NT2/D1 (cell line): ENCODE data around the gene DMBX1.
A peak's percentile ranks its signal among the peaks of the same experiment; 100 is the strongest.

Source experiments
- DNase-seq: peaks from one replicate; pipeline ENCODE4 v3.0.0-alpha.2; 2011; ENCODE audit warnings: low read depth, low spot score
- H3K27me3 ChIP-seq: 2 replicates; pipeline ENCODE4 v1.6.0; 2011; ENCODE audit warnings: mild to moderate bottlenecking; ENCODE audit not compliant: insufficient read length, insufficient read depth
- H3K36me3 ChIP-seq: 2 replicates; pipeline ENCODE4 v1.6.1; 2011; ENCODE audit warnings: mild to moderate bottlenecking, low read length, mixed read lengths; ENCODE audit not compliant: insufficient read depth, insufficient read length
- H3K4me1 ChIP-seq: 2 replicates; pipeline ENCODE4 v1.5.1; 2011; ENCODE audit not compliant: insufficient read depth, insufficient read length
- H3K4me3 ChIP-seq: 2 replicates; pipeline ENCODE4 v1.5.1; 2011; ENCODE audit warnings: low read depth; ENCODE audit not compliant: insufficient read length
- H3K9ac ChIP-seq: 2 replicates; pipeline ENCODE4 v1.6.0; 2011; ENCODE audit warnings: low read depth; ENCODE audit not compliant: insufficient read length
- H3K9me3 ChIP-seq: 2 replicates; pipeline ENCODE4 v1.5.1; 2011; ENCODE audit warnings: mild to moderate bottlenecking, low read length; ENCODE audit not compliant: insufficient read depth
- SUZ12 ChIP-seq: IDR thresholded peaks from 2 replicates; pipeline ENCODE4 v1.6.1; 2011; ENCODE audit not compliant: insufficient read length, insufficient read depth; ENCODE audit errors: extremely low read depth
- YY1 ChIP-seq: IDR thresholded peaks from 2 replicates; pipeline ENCODE4 v1.6.1; 2011; ENCODE audit not compliant: insufficient read length, insufficient read depth
- ZNF274 ChIP-seq: IDR thresholded peaks from 2 replicates; pipeline ENCODE4 v1.6.1; 2011; ENCODE audit warnings: mild to moderate bottlenecking, low read depth, low read length

DMBX1 gene

GRCh38 chr1:46447499-46448108, 42.0 kb upstream of the DMBX1 start:
- H3K4me1 ChIP-seq, result peaks cover 27% of the 10 kb centered on the region
- TF ChIP-seq YY1, result no peak
- no peak for TF ChIP-seq SUZ12
- no peak for TF ChIP-seq ZNF274
- no peaks in the 10 kb centered on the region for H3K9me3 ChIP-seq
- peaks cover 99% of the 10 kb centered on the region for H3K27me3 ChIP-seq
- H3K9ac ChIP-seq, result peak overlapping the region; percentile 43
- no peak for DNase-seq
- peak overlapping the region; percentile 48 for H3K4me3 ChIP-seq
- H3K36me3 ChIP-seq, result no peaks in the 10 kb centered on the region

DNA sequence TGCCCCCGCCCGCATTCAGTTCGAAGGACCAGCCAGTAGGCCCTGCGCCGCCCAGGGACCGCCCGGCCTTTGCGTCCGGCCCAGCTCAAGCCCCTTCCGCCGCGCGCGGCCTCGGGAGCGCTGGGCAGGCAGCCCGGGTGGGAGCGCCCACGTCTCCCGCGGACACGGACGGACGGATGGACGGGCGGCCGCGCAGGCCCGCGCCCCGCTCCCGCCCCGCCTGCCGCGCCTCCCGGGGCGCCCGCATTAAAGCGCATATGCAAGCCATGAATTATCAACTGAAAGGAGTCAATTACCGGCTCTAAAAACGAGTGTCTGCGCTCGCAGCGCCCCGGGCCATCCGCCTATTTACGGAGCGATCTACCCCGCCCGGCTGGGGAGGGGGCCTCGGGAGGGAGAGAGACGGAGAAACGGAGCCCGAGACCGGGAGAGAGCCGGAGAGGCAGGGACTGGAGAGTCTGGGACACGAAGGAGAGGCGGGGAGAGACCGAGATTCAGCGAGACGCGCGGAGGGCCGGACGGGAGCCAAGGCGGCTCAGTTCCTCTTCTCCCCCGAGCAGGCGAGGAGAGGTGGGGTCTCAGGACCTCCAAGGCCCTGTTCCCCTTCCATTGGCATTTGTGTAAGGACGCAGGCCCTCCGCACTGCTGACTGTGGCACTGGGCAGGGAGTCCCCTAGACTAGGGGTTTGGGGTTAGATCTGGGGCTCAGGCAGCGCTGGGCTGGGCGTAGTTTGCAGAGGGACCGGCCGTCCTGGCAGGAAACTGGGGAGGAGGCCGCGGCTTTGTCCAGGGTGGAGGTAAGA, 41.3 kb upstream of the DMBX1 start:
- H3K4me3 ChIP-seq, result peak overlapping the region; percentile 48
- H3K9ac ChIP-seq, result peak overlapping the region; percentile 79
- no peaks in the 10 kb centered on the region for H3K9me3 ChIP-seq
- peaks cover 33% of the 10 kb centered on the region for H3K4me1 ChIP-seq
- peaks cover 99% of the 10 kb centered on the region for H3K27me3 ChIP-seq
- DNase-seq, result peak; percentile 92
- no peak for TF ChIP-seq ZNF274
- H3K36me3 ChIP-seq, result no peaks in the 10 kb centered on the region

GRCh38 chr1:46449223-46450159, 40.1 kb upstream of the DMBX1 start:
- Histone ChIP-seq H3K4me3 (no peak overlapping the region), H3K9me3 (no peaks in the 10 kb centered on the region), H3K36me3 (no peaks in the 10 kb centered on the region), H3K4me1 (peaks cover 35% of the 10 kb centered on the region), H3K9ac (no peak overlapping the region), H3K27me3 (peaks cover 100% of the 10 kb centered on the region)
- DNase-seq, result no peak
- no peak for TF ChIP-seq ZNF274
- TF ChIP-seq YY1, result no peak
- no peak for TF ChIP-seq SUZ12

GRCh38 chr1:46450160-46450517, 39.5 kb upstream of the DMBX1 start:
- no peak for DNase-seq
- H3K9ac ChIP-seq, result no peak overlapping the region
- H3K27me3 ChIP-seq, result peaks cover 100% of the 10 kb centered on the region
- TF ChIP-seq SUZ12, result no peak
- TF ChIP-seq YY1, result no peak
- TF ChIP-seq ZNF274, result no peak
- H3K36me3 ChIP-seq, result no peaks in the 10 kb centered on the region
- no peaks in the 10 kb centered on the region for H3K9me3 ChIP-seq
- H3K4me1 ChIP-seq, result peaks cover 35% of the 10 kb centered on the region
- H3K4me3 ChIP-seq, result no peak overlapping the region

- H3K4me3 ChIP-seq, result no peak overlapping the region
- peaks cover 41% of the 10 kb centered on the region for H3K4me1 ChIP-seq
- H3K36me3 ChIP-seq, result no peaks in the 10 kb centered on the region
- H3K9me3 ChIP-seq, result peaks cover 8% of the 10 kb centered on the region; the same call in 1 of the 2 replicates
- H3K9ac ChIP-seq, result peak overlapping the region; percentile 23
- no peak for TF ChIP-seq ZNF274
- no peak for DNase-seq
- H3K27me3 ChIP-seq, result peaks cover 100% of the 10 kb centered on the region
These were observed 37.4 kb upstream of the DMBX1 start for GRCh38 chr1:46451948-46452930.

GRCh38 chr1:46452931-46453325, 36.7 kb upstream of the DMBX1 start:
- peaks cover 10% of the 10 kb centered on the region; the same call in 1 of the 2 replicates for H3K9me3 ChIP-seq
- peaks cover 100% of the 10 kb centered on the region for H3K27me3 ChIP-seq
- no peaks in the 10 kb centered on the region for H3K36me3 ChIP-seq
- H3K4me3 ChIP-seq, result no peak overlapping the region
- TF ChIP-seq ZNF274 (no peak), SUZ12 (no peak), YY1 (no peak)
- DNase-seq, result no peak
- H3K4me1 ChIP-seq, result peaks cover 34% of the 10 kb centered on the region
- H3K9ac ChIP-seq, result peak overlapping the region; percentile 23
